SK-N-MC (cell line): ENCODE data around the gene C12orf43.

Source experiments
- EZH2 ChIP-seq: fragments of 200-600 bp; sonication (generic); IDR thresholded peaks from one replicate; pipeline ENCODE4 v1.6.1; 2017; ENCODE audit warnings: antibody characterized with exemption
- POLR2AphosphoS5 ChIP-seq: IDR thresholded peaks from 2 replicates; pipeline ENCODE4 v1.6.1; 2012; ENCODE audit warnings: mild to moderate bottlenecking, low read depth, low read length, borderline replicate concordance

GRCh38 chr12:120994589-120995337 lies 21.5 kb downstream of the C12orf43 start:
- no peak for TF ChIP-seq EZH2
- TF ChIP-seq POLR2AphosphoS5: no peak
